CD4-positive, alpha-beta T cell treated with Interleukin-4 for 4 hours (primary cell): ENCODE data around the gene DEPDC1.
A peak's percentile ranks its signal among the peaks of the same experiment; 100 is the strongest.
"Not testable (repeated sequence)": the region's sequence is repeated elsewhere in the genome, so short reads cannot be mapped to it uniquely, and the experiment has no call there.

Experiments
- DNase-seq: peaks from one replicate; pipeline ENCODE4 v3.0.0-alpha.2; 2020

Gene DEPDC1

GRCh38 chr1:68476626-68477025 lies 20.3 kb downstream of the DEPDC1 start:
- not testable (repeated sequence) for DNase-seq

DNA sequence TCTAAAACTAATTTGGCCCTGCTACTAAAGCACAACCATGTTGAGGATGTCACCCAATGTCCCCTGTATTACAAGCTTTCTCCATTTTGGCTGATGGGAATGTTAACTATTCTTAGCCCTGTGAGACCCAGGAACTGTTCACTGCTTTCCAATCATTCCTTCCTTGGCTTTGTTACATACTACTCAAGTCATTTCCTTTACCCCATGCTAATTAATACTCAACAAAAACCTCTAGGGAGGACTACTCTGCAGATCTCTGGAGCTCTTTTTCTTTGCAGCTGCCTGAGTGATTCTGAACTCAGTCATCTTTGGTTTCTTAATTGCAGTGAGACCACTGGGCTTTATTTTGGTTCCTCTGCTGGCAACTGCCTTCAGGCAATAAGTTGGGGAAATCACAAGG lies 23.8 kb downstream of the DEPDC1 start:
- DNase-seq = no peak

DNA sequence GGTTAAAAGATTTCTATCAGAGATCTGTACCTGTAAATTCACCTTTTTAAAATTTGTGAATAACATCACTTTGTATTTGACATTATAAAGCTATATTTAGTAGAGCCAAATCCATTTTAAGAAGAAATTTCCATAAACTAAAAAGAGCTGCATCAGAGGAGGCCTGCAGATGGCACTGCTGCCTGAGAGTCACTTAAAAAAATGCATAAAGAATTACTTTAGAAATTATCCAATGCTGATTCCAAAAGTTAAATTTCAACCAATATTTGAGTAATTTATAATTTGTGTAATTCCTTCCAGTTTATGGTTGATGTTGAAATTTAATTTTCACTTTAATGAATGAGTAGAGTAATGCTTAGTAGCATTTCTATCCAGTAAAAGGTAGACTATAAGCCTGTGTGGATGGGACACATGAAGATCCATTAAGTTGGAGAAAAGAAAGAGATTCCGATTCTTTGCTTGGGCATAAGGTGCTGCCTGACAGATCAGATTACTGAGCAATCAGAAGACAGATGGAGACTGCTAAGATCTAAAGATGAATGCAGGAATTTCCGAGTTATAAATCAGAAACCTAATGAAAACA lies 26.4 kb downstream of the DEPDC1 start:
- DNase-seq = peak; percentile 7

DNA sequence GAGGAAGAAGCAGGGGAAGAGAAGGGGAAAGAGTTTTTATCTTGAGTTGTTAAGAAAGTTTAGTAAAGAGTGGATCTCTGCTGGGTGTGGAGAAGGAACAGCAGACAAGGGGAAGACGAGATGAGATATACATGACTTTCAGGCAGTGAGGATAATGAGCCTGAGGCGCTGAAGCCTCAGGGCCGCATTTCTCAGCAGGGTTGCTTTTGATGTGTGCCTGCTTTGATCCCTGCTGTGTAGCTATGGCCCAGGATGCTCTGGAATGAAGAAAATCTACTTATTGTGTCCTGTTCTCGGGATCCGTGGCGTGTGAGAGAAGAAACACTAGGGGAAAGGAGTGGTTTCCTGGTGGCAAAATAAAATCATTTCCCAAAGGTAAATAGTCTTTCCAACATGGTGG lies 32.0 kb downstream of the DEPDC1 start:
- DNase-seq = no peak

DNA sequence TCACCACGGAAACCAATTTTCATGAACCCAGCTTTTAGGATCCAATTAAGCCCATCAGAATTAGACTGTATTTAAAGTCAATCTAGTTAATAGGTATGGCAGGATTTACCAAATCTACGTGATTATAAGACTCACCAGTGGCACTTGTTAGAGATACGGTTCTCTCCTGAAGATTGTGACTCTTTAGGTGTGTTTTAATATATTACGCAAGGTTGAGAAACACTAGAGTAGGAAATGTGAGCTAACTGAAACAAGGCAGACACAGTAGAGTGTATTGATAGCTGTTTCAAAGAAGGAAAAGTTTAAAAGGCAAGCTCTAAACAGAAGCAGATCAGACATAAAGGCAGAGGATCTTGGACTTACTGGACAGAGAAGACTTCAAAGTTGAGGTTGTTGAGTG lies 35.9 kb downstream of the DEPDC1 start:
- DNase-seq = no peak

- DNase-seq = no peak
Observed at GRCh38 chr1:68459796-68460195, 37.1 kb downstream of the DEPDC1 start.

GRCh38 chr1:68459091-68459490 lies 37.8 kb downstream of the DEPDC1 start:
- DNase-seq = no peak

DNA sequence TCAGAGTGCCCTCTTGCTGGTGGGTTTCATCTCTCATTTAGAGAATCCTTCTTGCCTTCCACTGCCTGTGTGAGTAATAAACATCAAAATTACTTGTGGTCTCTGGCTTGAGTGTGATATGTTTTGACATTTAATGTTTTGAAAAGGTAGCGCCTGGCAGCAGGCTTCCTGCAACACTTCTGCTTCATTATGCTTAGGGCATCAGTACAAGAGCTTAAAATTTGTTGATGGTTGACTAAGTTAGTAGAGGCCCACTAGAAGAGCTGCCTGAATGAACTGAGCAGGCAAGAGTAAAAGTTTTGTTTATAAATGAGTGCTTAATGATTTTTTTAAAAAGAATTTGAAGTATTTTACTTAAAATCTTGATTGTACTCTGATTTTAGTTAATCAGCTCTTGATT lies 40.7 kb downstream of the DEPDC1 start:
- no peak for DNase-seq

- DNase-seq = no peak
Observed at GRCh38 chr1:68454534-68454933, 42.3 kb downstream of the DEPDC1 start.

- no peak for DNase-seq
Observed at GRCh38 chr1:68453060-68453670, 43.7 kb downstream of the DEPDC1 start.

GRCh38 chr1:68449901-68450300 lies 47.0 kb downstream of the DEPDC1 start, which contains the start of gene RPE65:
TSS of gene RPE65 (minus strand) at chr1:68449954. CDS start at chr1:68449905, 49 bp downstream.
- no peak for DNase-seq

DNA sequence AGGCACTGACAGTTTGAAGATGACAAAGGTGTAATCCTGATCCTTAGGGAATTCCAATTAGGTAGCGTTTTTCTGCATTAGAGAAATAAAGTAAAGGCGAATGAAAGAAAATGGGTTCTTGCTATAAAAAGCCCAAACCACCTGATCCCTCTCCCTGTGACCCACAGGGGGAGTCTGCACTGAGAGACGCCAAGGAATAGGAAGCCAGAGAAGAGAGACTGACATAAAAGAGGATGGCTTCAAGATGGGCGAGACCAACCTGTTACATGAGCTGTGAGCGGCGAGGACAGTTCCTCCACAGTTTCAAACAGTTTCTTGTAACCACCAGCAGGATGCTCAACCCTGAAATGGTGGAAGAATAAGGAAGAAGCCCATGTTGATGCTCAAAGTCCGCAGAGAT lies 48.5 kb downstream of the DEPDC1 start:
- DNase-seq = no peak

DNA sequence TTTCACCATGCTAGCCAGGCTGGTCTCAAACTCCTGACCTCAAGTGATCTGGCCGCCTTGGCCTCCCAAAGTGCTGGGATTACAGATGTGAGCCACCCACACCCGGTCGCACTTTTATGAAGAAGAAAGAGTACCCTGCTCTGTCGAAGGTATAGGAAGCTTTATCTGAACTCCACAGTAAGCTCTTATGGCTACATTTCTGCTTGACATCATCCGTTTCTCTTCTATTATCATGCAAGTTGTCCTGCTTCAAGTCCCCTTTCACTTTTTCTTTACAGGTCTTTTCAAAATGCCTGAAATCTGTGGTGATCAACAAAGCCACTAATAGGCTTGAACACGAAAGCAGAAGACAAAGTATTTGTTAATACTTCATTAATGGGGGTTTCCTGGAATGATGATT lies 51.2 kb downstream of the DEPDC1 start:
- no peak for DNase-seq

- peak; percentile 13 for DNase-seq
Observed at GRCh38 chr1:68442822-68443556, 53.9 kb downstream of the DEPDC1 start.

GRCh38 chr1:68442006-68442405 lies 54.9 kb downstream of the DEPDC1 start:
- no peak for DNase-seq

DNA sequence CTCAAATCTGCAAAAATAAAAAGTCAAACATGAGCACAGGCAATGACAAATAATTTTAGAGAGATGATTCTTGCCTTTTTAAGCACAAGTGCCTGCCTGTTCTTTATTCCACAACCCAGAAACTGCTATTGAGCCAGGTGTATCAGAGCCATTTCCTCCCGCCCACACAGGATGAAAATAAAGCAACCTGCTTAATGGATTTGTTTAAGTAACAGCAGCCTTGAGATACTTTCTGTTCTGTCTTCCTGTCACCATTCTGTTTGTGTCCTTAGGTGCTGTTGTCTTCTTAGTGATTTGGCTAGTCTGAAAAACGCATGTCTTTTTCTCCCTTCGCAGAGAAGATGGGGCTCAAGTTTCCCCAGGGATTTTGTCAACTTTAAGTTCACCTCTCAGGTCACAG lies 58.6 kb downstream of the DEPDC1 start:
- no peak for DNase-seq

DNA sequence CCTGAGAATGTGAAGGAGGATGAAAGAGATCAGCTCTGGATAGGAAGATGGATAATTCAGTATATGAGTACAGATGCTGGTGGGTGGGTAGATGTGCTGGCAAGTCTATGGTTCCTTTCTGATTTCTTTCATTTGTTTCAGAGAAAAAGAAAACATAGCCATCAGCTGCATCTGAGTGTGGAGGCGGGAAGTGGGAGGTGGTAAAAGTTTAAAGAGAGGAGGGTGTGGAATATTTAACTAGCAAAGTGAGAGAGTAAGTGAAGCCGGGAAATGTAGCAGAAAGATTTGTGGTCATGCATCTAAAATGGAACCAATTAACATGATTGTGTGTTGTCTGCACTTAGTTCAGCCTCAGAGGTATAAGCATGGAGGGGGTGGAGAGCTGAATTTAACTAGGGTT lies 63.5 kb downstream of the DEPDC1 start:
- DNase-seq = no peak

DNA sequence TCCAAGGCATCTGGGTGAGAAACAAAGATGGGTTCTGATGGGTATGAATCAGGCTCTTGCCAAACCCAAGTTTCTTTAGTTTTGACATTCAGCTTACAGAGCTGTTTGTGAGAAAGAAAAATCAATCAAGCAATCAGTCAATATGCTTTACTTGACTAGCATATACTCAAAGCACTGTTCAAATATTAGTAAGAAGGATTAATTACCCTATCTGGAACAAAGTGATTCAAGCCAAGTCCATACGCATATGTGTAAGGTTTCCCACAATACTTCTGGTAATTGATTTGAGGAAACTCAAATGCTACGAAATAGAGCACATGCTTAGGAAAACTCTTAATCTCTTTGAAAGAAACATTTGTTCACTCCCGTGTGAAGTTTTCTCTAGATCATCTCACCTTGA lies 65.8 kb downstream of the DEPDC1 start:
- no peak for DNase-seq

GRCh38 chr1:68429233-68429808 lies 67.6 kb downstream of the DEPDC1 start:
- no peak for DNase-seq

DNA sequence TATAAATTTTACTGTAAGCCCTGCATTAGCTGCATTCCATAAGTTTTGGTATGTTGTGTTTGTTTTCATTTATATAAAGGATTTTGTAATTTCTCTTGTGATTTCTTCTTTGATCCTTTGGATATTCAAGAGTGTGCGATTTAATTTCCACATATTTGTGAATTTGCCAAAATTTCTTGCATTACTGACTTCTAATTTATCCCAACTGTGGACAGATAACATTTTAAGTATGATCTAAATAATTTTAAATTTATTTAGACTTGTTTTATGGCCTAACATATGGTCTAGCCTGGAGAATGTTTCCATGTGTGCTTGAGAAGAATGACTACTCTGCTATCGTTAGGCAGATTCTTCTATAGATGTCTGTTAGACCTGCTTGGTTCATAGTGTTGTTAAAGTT lies 70.3 kb downstream of the DEPDC1 start:
- no peak for DNase-seq
